Measurements from ENCODE around the gene ANKS1A.

DNA sequence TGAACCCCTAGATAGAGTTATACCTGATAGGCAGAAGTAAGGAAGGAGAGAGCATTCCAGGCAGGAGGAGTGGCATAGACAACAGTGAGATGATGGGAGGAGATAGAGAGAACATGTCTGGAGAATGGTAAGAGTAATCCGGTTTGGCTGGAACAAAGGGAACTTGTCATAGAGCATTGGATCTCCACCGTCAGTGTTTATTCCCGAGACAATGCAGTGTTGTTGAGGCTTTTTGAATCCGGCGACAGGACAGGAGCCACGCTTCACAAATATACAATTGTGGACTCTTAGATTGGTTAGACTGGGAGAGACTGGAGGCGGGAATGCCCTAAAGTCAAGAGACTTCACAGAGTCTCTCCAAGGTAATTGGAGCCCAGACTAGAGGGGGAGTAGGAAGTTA lies 119.8 kb downstream of the ANKS1A start:
- TF ChIP-seq, protein P1, sequence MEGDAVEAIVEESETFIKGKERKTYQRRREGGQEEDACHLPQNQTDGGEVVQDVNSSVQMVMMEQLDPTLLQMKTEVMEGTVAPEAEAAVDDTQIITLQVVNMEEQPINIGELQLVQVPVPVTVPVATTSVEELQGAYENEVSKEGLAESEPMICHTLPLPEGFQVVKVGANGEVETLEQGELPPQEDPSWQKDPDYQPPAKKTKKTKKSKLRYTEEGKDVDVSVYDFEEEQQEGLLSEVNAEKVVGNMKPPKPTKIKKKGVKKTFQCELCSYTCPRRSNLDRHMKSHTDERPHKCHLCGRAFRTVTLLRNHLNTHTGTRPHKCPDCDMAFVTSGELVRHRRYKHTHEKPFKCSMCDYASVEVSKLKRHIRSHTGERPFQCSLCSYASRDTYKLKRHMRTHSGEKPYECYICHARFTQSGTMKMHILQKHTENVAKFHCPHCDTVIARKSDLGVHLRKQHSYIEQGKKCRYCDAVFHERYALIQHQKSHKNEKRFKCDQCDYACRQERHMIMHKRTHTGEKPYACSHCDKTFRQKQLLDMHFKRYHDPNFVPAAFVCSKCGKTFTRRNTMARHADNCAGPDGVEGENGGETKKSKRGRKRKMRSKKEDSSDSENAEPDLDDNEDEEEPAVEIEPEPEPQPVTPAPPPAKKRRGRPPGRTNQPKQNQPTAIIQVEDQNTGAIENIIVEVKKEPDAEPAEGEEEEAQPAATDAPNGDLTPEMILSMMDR (IDR thresholded peaks at IDR 0.05): no peak
- TF ChIP-seq, protein P2, sequence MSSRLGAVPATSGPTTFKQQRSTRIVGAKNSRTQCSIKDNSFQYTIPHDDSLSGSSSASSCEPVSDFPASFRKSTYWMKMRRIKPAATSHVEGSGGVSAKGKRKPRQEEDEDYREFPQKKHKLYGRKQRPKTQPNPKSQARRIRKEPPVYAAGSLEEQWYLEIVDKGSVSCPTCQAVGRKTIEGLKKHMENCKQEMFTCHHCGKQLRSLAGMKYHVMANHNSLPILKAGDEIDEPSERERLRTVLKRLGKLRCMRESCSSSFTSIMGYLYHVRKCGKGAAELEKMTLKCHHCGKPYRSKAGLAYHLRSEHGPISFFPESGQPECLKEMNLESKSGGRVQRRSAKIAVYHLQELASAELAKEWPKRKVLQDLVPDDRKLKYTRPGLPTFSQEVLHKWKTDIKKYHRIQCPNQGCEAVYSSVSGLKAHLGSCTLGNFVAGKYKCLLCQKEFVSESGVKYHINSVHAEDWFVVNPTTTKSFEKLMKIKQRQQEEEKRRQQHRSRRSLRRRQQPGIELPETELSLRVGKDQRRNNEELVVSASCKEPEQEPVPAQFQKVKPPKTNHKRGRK (CRISPR knock-in tag; IDR thresholded peaks at IDR 0.05; ENCODE audit: borderline replicate concordance): no peak
- TF ChIP-seq ZNF121 (CRISPR knock-in tag; IDR thresholded peaks at IDR 0.05) (no peak), CBFB (CRISPR knock-in tag; IDR thresholded peaks at IDR 0.05; ENCODE audit: low read depth) (no peak), SMAD3 (CRISPR knock-in tag; IDR thresholded peaks at IDR 0.05; ENCODE audit: borderline replicate concordance) (no peak), OVOL2 (CRISPR knock-in tag; IDR thresholded peaks at IDR 0.05; ENCODE audit: borderline replicate concordance) (no peak), TP53 (CRISPR knock-in tag; IDR thresholded peaks at IDR 0.05) (no peak)
- TF ChIP-seq, protein P3, sequence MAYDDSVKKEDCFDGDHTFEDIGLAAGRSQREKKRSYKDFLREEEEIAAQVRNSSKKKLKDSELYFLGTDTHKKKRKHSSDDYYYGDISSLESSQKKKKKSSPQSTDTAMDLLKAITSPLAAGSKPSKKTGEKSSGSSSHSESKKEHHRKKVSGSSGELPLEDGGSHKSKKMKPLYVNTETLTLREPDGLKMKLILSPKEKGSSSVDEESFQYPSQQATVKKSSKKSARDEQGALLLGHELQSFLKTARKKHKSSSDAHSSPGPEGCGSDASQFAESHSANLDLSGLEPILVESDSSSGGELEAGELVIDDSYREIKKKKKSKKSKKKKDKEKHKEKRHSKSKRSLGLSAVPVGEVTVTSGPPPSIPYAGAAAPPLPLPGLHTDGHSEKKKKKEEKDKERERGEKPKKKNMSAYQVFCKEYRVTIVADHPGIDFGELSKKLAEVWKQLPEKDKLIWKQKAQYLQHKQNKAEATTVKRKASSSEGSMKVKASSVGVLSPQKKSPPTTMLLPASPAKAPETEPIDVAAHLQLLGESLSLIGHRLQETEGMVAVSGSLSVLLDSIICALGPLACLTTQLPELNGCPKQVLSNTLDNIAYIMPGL (CRISPR knock-in tag; IDR thresholded peaks at IDR 0.05): no peak
- TF ChIP-seq, protein P4, sequence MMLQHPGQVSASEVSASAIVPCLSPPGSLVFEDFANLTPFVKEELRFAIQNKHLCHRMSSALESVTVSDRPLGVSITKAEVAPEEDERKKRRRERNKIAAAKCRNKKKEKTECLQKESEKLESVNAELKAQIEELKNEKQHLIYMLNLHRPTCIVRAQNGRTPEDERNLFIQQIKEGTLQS (CRISPR knock-in tag; conservative IDR thresholded peaks at IDR 0.05): no peak
- TF ChIP-seq, protein P5, sequence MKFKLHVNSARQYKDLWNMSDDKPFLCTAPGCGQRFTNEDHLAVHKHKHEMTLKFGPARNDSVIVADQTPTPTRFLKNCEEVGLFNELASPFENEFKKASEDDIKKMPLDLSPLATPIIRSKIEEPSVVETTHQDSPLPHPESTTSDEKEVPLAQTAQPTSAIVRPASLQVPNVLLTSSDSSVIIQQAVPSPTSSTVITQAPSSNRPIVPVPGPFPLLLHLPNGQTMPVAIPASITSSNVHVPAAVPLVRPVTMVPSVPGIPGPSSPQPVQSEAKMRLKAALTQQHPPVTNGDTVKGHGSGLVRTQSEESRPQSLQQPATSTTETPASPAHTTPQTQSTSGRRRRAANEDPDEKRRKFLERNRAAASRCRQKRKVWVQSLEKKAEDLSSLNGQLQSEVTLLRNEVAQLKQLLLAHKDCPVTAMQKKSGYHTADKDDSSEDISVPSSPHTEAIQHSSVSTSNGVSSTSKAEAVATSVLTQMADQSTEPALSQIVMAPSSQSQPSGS (CRISPR knock-in tag; IDR thresholded peaks at IDR 0.05; ENCODE audit: borderline replicate concordance, low read depth): no peak

Data from WTC11 (cell line).